Liver (tissue), 9 donors: Measurements from ENCODE around the gene PRSS38. TPM values are rescaled to one million over a fixed set of nuclear protein-coding genes. Genes with fewer than 3 reads are reported as not detected.

Experiments used
- DNase-seq: peaks from one replicate; pipeline ENCODE4 v3.0.0-alpha.2; 2017; ENCODE audit warnings: low spot score
- H3K27ac ChIP-seq, 2 donors: one replicate each; pipeline ENCODE4 v1.7.0; 2013; ENCODE audit warnings: inconsistent platforms in 2 of 2, low read length in 2 of 2, control low read depth in 1 of 2, low read depth in 1 of 2, mild to moderate bottlenecking in 1 of 2
- H3K27me3 ChIP-seq, 4 donors: one replicate each; pipeline versions ENCODE4 v1.6.1 to v1.7.0; 2013; ENCODE audit warnings: low read length in 3 of 4, inconsistent platforms in 1 of 4, mild to moderate bottlenecking in 1 of 4, moderate library complexity in 1 of 4; ENCODE audit not compliant: control insufficient read depth in 4 of 4, insufficient read depth in 4 of 4
- H3K36me3 ChIP-seq, 4 donors: one replicate each; pipeline versions ENCODE4 v1.6.1 to v1.7.0; 2013; ENCODE audit warnings: low read length in 3 of 4, mild to moderate bottlenecking in 3 of 4, low read depth in 1 of 4, moderate library complexity in 1 of 4; ENCODE audit not compliant: control insufficient read depth in 4 of 4, insufficient read depth in 3 of 4
- H3K4me1 ChIP-seq, 4 donors: one replicate each; pipeline versions ENCODE4 v1.6.1 to v1.7.0; 2013; ENCODE audit warnings: low read length in 3 of 4, mild to moderate bottlenecking in 3 of 4, moderate library complexity in 1 of 4; ENCODE audit not compliant: control insufficient read depth in 4 of 4, insufficient read depth in 4 of 4
- H3K4me3 ChIP-seq, 3 donors: one replicate each; pipeline versions ENCODE4 v1.6.1 to v1.7.0; 2013; ENCODE audit warnings: low read length in 3 of 3, control low read depth in 1 of 3, low read depth in 1 of 3, mild to moderate bottlenecking in 1 of 3
- H3K9ac ChIP-seq, 2 donors: one replicate each; pipeline ENCODE4 v1.7.0; 2013; ENCODE audit warnings: low read length in 2 of 2, mild to moderate bottlenecking in 2 of 2, moderate library complexity in 2 of 2, control low read depth in 1 of 2, low read depth in 1 of 2
- H3K9me3 ChIP-seq, 4 donors: one replicate each; pipeline versions ENCODE4 v1.6.1 to v1.7.0; 2013; ENCODE audit warnings: low read length in 3 of 4; ENCODE audit not compliant: control insufficient read depth in 4 of 4
- ATF3 ChIP-seq: IDR thresholded peaks from 2 replicates; pipeline ENCODE4 v1.6.1; 2016; ENCODE audit warnings: antibody characterized with exemption
- CTCF ChIP-seq: fragments of 150-350 bp; IDR thresholded peaks from 2 replicates; pipeline ENCODE4 v1.5.1; 2017; ENCODE audit warnings: improper control_type of control experiment, low read depth, low read length; ENCODE audit not compliant: missing input control
- EGR1 ChIP-seq, 2 donors: IDR thresholded peaks; 2 replicates each; pipeline ENCODE4 v1.6.1; 2016 to 2018; ENCODE audit warnings: antibody characterized with exemption in 2 of 2, low read depth in 2 of 2
- FOXA1 ChIP-seq: IDR thresholded peaks from 2 replicates; pipeline ENCODE4 v1.6.1; 2016; ENCODE audit warnings: antibody characterized with exemption
- FOXA2 ChIP-seq: IDR thresholded peaks from 2 replicates; pipeline ENCODE4 v1.6.1; 2016; ENCODE audit warnings: antibody characterized with exemption
- GABPA ChIP-seq, 2 donors: IDR thresholded peaks in 1 of 2; conservative IDR thresholded peaks in 1 of 2; 2 replicates each; pipeline ENCODE4 v1.6.1; 2016; ENCODE audit warnings: antibody characterized with exemption in 2 of 2, mild to moderate bottlenecking in 1 of 2, moderate library complexity in 1 of 2
- HNF4A ChIP-seq, 2 donors: conservative IDR thresholded peaks; 2 replicates each; pipeline ENCODE4 v1.6.1; 2016; ENCODE audit warnings: antibody characterized with exemption in 2 of 2, mild to moderate bottlenecking in 2 of 2
- HNF4G ChIP-seq: IDR thresholded peaks from 2 replicates; pipeline ENCODE4 v1.6.1; 2016; ENCODE audit warnings: antibody characterized with exemption
- JUND ChIP-seq, 2 donors: IDR thresholded peaks; 2 replicates each; pipeline ENCODE4 v1.6.1; 2016; ENCODE audit warnings: antibody characterized with exemption in 2 of 2
- MAX ChIP-seq: IDR thresholded peaks from 2 replicates; pipeline ENCODE4 v1.6.1; 2016; ENCODE audit warnings: antibody characterized with exemption
- NR2F2 ChIP-seq: IDR thresholded peaks from 2 replicates; pipeline ENCODE4 v1.6.1; 2016; ENCODE audit warnings: antibody characterized with exemption
- RAD21 ChIP-seq, 2 donors: IDR thresholded peaks; 2 replicates each; pipeline ENCODE4 v1.6.1; 2016; ENCODE audit warnings: antibody characterized with exemption in 2 of 2, mild to moderate bottlenecking in 2 of 2
- REST ChIP-seq: IDR thresholded peaks from 2 replicates; pipeline ENCODE4 v1.6.1; 2016; ENCODE audit warnings: antibody characterized with exemption, mild to moderate bottlenecking
- RXRA ChIP-seq, 2 donors: IDR thresholded peaks; 2 replicates each; pipeline ENCODE4 v1.6.1; 2017 to 2018; ENCODE audit warnings: antibody characterized with exemption in 2 of 2, mild to moderate bottlenecking in 1 of 2
- SP1 ChIP-seq: IDR thresholded peaks from 2 replicates; pipeline ENCODE4 v1.6.1; 2018; ENCODE audit warnings: antibody characterized with exemption, mild to moderate bottlenecking
- TAF1 ChIP-seq: conservative IDR thresholded peaks from 2 replicates; pipeline ENCODE4 v1.6.1; 2016; ENCODE audit warnings: antibody characterized with exemption, mild to moderate bottlenecking
- YY1 ChIP-seq: IDR thresholded peaks from 2 replicates; pipeline ENCODE4 v1.6.1; 2016; ENCODE audit warnings: antibody characterized with exemption, mild to moderate bottlenecking
- ZBTB33 ChIP-seq: IDR thresholded peaks from 2 replicates; pipeline ENCODE4 v1.6.1; 2016; ENCODE audit warnings: antibody characterized with exemption
- WGBS: extraction: QIAGEN DNeasy Blood & Tissue Kit; methylation state at CpG from one replicate; pipeline ENCODE4 v1.1.7; 2013; 5-methylcytosine and 5-hydroxymethylcytosine counted together
- polyA plus RNA-seq, 2 donors: library from polyadenylated mRNA; stranded (reverse) in 1 of 2; unstranded in 1 of 2; fragments of 200-250 nt in 1 of 2; fragments of >200 nt in 1 of 2; fragmentation: Nextera tagmentation in 1 of 2; extraction: Ambion mirVana in 1 of 2; gene quantifications; one replicate each; pipeline versions ENCODE4 v1.2.1 to v1.2.3, GENCODE V29; 2013 to 2015
- total RNA-seq, 2 donors: library from RNA; depleted of rRNA; stranded (reverse); fragments of >200 nt; gene quantifications; one replicate each; pipeline ENCODE4 v1.2.3, GENCODE V29; 2014
- donor health status: healthy.
- donor health status: healthy.
- donor health status: healthy.
- donor health status: healthy.
- donor health status: healthy.

The PRSS38 gene
- total and polyA plus RNA-seq, 4 donors = not detected

- TF ChIP-seq REST (no peak), TAF1 (no peak), CTCF (no peak), SP1 (no peak)
These were observed 29.6 kb downstream of the PRSS38 start (continued) for GRCh38 chr1:227845147-227845458.

GRCh38 chr1:227845519-227845918, 30.0 kb downstream of the PRSS38 start:
- no peak for TF ChIP-seq NR2F2
- no peak for TF ChIP-seq EGR1 (IDR thresholded peaks at IDR 0.05; ENCODE audit: low read depth in 2 of 2)
- TF ChIP-seq TAF1 = no peak
- TF ChIP-seq MAX = no peak
- TF ChIP-seq FOXA1 = no peak
- no peak for TF ChIP-seq RAD21 (IDR thresholded peaks at IDR 0.05)
- TF ChIP-seq RXRA (IDR thresholded peaks at IDR 0.05) = no peak
- TF ChIP-seq HNF4G = no peak
- no peak for TF ChIP-seq YY1
- TF ChIP-seq REST = no peak
- TF ChIP-seq ATF3 = no peak
- no peak for TF ChIP-seq HNF4A (conservative IDR thresholded peaks at IDR 0.05)
- TF ChIP-seq CTCF = no peak
- no peak for TF ChIP-seq ZBTB33
- TF ChIP-seq SP1 = no peak
- no peak for TF ChIP-seq JUND (IDR thresholded peaks at IDR 0.05)
- TF ChIP-seq GABPA (IDR thresholded peaks at IDR 0.05 in 1 of 2, conservative IDR thresholded peaks at IDR 0.05 in 1 of 2) = no peak
- no peak for TF ChIP-seq FOXA2
- Histone ChIP-seq H3K9me3 (peaks cover 4 to 12% (median 6%) of the 10 kb centered on the region in 4 donors), H3K9ac (no peak overlapping the region), H3K27me3 (no peaks in the 10 kb centered on the region), H3K4me3 (no peak overlapping the region), H3K36me3 (no peaks in the 10 kb centered on the region), H3K27ac (no peak overlapping the region), H3K4me1 (no peaks in the 10 kb centered on the region)
- WGBS = 94% methylated on average over 7 of the region's 7 CpGs
- DNase-seq = no peak
